HL-60 (cell line): ENCODE data around the gene CRELD2.

ENCODE experiments used
- DNase-seq, 2 experiments: peaks; one replicate each; pipeline ENCODE4 v3.0.0-alpha.2; 2010 to 2020; ENCODE audit warnings: low read depth in 1 of 2, low spot score in 1 of 2
- H3K27ac ChIP-seq: fragments of 250-450 bp; sonication (Bioruptor Pico); replicated peaks from 2 replicates; pipeline ENCODE4 v1.5.1; 2020; ENCODE audit warnings: mild to moderate bottlenecking, moderate library complexity
- H3K27me3 ChIP-seq: fragments of 250-450 bp; sonication (Bioruptor Pico); 2 replicates; pipeline ENCODE4 v1.5.1; 2021; ENCODE audit warnings: mild to moderate bottlenecking, moderate library complexity; ENCODE audit not compliant: insufficient read depth, poor library complexity, severe bottlenecking
- H3K4me3 ChIP-seq: replicated peaks from 2 replicates; pipeline ENCODE4 v1.5.1; 2011; ENCODE audit warnings: mild to moderate bottlenecking, control low read depth, low read length; ENCODE audit not compliant: insufficient read depth
- GABPA ChIP-seq: IDR thresholded peaks from 2 replicates; pipeline ENCODE4 v1.6.1; 2012; ENCODE audit warnings: low read depth
- POLR2AphosphoS5 ChIP-seq: IDR thresholded peaks from 2 replicates; pipeline ENCODE4 v1.6.1; 2012; ENCODE audit warnings: low read depth
- SPI1 ChIP-seq: IDR thresholded peaks from 2 replicates; pipeline ENCODE4 v1.6.1; 2012; ENCODE audit warnings: low read depth, mild to moderate bottlenecking, borderline replicate concordance
- TF ChIP-seq, protein P1 (sequence below): IDR thresholded peaks from 2 replicates; pipeline ENCODE4 v1.6.1; 2012; ENCODE audit warnings: low read depth; ENCODE audit not compliant: insufficient replicate concordance
- TF ChIP-seq, protein P2 (sequence below): IDR thresholded peaks from one replicate; pipeline ENCODE4 v1.5.1; 2011; ENCODE audit warnings: low read length, control low read depth, inconsistent platforms; ENCODE audit not compliant: insufficient read depth

The CRELD2 gene

DNA sequence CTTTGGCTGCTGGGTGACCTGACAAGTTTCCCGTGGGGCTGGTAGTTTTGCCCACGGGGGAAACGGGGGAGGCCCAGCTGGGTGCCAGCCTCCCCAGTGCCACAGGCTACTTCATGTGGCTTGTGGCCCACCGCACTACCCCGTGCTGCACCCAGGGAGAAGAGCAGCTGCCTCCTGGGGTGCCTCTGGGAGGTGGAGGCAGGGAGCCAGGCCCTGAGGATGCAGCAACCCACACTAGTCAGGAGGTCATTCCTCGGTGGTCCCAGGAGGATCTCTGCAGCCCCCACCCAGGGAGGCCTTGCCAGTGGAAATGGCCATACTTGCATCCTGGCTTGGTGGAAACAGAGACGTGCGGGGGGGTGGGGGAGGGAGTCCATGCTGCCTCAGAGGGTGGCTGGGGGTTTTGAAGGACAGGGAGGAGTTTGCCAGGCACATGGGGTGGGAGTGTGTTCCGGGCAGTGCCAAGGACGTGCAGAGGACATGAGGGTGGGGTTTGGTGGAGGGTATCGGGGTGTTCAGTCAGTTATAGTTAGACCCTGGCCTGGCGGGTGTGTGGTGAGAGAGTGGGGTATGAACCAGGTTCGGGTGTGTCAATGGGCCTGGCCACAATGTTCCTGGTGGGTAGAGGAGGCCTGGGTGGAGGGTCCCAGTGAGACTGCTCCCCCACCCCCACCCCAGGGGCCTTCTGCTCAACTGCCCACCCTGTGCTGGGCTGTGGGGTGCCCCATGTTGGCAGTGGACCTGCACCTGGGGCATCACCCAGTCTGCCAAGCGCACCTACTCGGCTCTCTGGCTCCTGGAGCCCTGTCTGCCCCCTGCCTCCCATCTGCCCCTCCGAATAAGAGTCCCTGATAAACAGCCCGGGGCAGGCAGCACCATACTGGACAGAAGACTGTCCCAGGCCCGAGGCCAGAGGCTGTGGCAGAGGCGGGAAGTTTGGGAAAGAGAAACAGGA is 46.0 kb downstream of the CRELD2 start:
- Histone ChIP-seq H3K4me3 (no peak overlapping the region), H3K27me3 (no peaks in the 10 kb centered on the region), H3K27ac (peak overlapping the region; percentile 68)
- TF ChIP-seq, protein P1, sequence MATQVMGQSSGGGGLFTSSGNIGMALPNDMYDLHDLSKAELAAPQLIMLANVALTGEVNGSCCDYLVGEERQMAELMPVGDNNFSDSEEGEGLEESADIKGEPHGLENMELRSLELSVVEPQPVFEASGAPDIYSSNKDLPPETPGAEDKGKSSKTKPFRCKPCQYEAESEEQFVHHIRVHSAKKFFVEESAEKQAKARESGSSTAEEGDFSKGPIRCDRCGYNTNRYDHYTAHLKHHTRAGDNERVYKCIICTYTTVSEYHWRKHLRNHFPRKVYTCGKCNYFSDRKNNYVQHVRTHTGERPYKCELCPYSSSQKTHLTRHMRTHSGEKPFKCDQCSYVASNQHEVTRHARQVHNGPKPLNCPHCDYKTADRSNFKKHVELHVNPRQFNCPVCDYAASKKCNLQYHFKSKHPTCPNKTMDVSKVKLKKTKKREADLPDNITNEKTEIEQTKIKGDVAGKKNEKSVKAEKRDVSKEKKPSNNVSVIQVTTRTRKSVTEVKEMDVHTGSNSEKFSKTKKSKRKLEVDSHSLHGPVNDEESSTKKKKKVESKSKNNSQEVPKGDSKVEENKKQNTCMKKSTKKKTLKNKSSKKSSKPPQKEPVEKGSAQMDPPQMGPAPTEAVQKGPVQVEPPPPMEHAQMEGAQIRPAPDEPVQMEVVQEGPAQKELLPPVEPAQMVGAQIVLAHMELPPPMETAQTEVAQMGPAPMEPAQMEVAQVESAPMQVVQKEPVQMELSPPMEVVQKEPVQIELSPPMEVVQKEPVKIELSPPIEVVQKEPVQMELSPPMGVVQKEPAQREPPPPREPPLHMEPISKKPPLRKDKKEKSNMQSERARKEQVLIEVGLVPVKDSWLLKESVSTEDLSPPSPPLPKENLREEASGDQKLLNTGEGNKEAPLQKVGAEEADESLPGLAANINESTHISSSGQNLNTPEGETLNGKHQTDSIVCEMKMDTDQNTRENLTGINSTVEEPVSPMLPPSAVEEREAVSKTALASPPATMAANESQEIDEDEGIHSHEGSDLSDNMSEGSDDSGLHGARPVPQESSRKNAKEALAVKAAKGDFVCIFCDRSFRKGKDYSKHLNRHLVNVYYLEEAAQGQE = no peak
- TF ChIP-seq POLR2AphosphoS5 = no peak; the same call in 1 of the 2 replicates
- no peak for TF ChIP-seq GABPA
- no peak for TF ChIP-seq SPI1
- TF ChIP-seq, protein P2, sequence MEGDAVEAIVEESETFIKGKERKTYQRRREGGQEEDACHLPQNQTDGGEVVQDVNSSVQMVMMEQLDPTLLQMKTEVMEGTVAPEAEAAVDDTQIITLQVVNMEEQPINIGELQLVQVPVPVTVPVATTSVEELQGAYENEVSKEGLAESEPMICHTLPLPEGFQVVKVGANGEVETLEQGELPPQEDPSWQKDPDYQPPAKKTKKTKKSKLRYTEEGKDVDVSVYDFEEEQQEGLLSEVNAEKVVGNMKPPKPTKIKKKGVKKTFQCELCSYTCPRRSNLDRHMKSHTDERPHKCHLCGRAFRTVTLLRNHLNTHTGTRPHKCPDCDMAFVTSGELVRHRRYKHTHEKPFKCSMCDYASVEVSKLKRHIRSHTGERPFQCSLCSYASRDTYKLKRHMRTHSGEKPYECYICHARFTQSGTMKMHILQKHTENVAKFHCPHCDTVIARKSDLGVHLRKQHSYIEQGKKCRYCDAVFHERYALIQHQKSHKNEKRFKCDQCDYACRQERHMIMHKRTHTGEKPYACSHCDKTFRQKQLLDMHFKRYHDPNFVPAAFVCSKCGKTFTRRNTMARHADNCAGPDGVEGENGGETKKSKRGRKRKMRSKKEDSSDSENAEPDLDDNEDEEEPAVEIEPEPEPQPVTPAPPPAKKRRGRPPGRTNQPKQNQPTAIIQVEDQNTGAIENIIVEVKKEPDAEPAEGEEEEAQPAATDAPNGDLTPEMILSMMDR = no peak
- DNase-seq = no peak

DNA sequence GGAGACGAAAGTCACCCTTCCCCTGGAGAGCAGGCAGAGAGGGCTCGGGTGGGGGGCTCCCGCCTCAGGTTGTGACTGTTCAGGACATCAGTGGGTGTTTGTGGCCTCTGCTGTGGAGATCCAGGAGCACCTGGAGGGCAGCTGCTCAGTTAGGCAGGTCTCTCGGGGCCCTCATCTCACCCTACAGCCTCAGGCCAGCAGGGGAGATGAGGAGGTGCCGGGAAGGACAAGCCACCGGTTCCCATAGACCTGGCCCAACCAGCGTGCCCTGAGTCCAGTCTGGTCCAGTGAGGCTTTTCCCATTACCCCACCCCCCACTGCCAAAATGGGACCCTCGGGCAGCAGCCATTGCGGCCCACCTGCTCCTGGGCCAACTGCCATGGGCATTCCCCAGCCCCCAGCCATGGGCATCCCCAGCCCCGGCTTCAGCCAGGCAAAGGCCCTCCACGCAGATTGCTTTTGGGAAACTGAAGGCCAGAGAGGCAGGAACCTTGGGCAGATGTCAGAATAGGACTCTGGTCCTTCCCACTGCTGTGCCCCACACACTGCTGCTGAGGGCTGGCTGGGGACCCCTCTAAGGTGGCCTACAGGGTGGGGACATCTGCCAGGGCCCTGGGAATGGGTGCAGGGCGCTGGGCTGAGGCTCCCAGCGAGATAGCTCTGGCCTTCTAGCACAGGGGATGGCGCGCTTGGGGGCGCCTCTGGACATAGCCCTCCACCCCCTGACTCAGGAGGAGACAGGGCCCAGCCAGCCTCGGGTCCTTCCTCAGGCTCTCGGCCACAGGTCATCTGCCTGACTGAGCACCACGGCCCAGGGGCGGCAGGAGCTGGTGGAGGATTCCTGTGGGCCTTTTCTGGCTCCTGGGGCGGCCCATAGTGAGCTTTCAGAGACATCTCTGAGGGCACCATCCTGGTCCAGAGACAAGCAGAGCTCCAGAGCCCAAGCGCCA is 46.9 kb downstream of the CRELD2 start:
- TF ChIP-seq, protein P1 = no peak
- TF ChIP-seq POLR2AphosphoS5 = peak; percentile 38; the same call in 1 of the 2 replicates
- Histone ChIP-seq H3K27me3 (no peaks in the 10 kb centered on the region), H3K27ac (peak overlapping the region; percentile 76), H3K4me3 (no peak overlapping the region)
- no peak for DNase-seq

DNA sequence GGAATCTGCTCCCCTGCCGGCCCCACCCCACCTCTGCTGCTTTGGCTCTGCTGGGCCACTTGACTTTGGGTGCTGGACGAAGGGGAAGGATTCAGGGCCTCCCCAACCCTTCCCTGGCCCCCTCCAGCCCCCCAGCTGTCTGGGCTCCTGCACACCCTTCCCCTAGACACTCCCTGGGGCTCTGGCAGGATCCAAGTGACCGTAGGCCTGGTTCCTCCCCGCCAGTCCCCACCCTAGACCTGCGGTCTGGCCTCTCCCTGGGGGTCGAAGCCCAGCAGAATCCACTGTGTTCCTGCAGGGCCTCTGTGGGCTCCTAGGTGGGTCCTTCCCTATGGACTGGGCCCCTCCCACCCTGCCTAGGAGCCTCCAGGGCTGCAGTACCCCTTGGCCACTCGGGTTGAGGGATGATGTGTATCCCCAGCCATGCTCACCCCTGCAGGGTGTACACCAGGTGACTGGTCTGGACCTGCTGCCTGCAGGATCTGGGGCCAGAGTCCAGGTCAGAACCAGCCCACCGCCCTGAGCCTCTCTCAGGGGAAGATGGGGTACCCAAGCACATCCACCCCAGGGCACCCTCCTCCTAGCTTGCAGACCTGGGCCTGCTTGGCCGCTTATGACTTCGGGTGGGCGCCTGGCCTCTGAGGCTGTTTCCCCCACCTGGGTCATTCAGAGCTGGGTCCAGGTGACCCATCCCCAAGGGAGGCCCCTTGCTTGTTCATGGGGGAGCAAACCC is 47.8 kb downstream of the CRELD2 start:
- DNase-seq = no peak
- no peak overlapping the region for H3K4me3 ChIP-seq

More for the DNA sequence above, 47.8 kb downstream of the CRELD2 start:
- TF ChIP-seq GABPA (no peak), SPI1 (no peak), POLR2AphosphoS5 (peak; percentile 21)
- H3K27me3 ChIP-seq = no peaks in the 10 kb centered on the region
- peak overlapping the region; percentile 76 for H3K27ac ChIP-seq
